A549 (cell line): ENCODE results near the gene MAP3K21. TPM values are rescaled to one million over a fixed set of nuclear protein-coding genes. Genes with fewer than 3 reads are reported as not detected.

Experiments used
- ATAC-seq, 2 experiments: fragments of 200-7000 bp in 1 of 2; fragments of >200 bp in 1 of 2; cut with Nextera tagmentation in 1 of 2; cut with Tn5 transposase in 1 of 2; 3 replicates each; pipeline versions ENCODE4 v1.8.0 to v1.9.1; 2018 to 2020; ENCODE audit warnings: mild to moderate bottlenecking in 1 of 2, moderate library complexity in 1 of 2
- CTCF ChIA-PET: fragments of 300-600 bp; sonication (Branson Sonifier 250); formaldehyde crosslinking; extraction: SDS; loops from one replicate; lab custom pipeline; 2021; ENCODE audit warnings: antibody characterized with exemption, inconsistent platforms; lab: Yijun Ruan, JAX
- POLR2A ChIA-PET: fragments of 350-600 bp; formaldehyde crosslinking; extraction: SDS; loops from one replicate; lab custom pipeline; 2021; ENCODE audit warnings: antibody characterized with exemption, inconsistent platforms; lab: Yijun Ruan, JAX
- DNase-seq, 2 experiments: peaks; one replicate each; pipeline versions ENCODE4 v3.0.0 to v3.0.0-alpha.2; 2011 to 2016; ENCODE audit warnings: low read depth in 1 of 2, low spot score in 1 of 2
- FAIRE-seq: peaks from 2 replicates; lab custom pipeline; 2011; peaks lifted over from hg19 to GRCh38; lab: Jason Lieb, UNC
- H3K27ac ChIP-seq, 2 experiments: fragments of >200 bp; sonication (Bioruptor Twin); formaldehyde crosslinking; 3 replicates each; pipeline ENCODE4 v1.5.1; 2016 to 2017
- H3K4me1 ChIP-seq: fragments of >200 bp; sonication (Bioruptor Twin); formaldehyde crosslinking; 3 replicates; pipeline ENCODE4 v1.6.1; 2016
- H3K4me2 ChIP-seq: fragments of >200 bp; sonication (Bioruptor Twin); formaldehyde crosslinking; 3 replicates; pipeline ENCODE4 v1.6.1; 2016
- H3K4me3 ChIP-seq: fragments of >200 bp; sonication (Bioruptor Twin); formaldehyde crosslinking; 3 replicates; pipeline ENCODE4 v1.5.1; 2016
- H3K9me3 ChIP-seq: fragments of >200 bp; sonication (Bioruptor Twin); formaldehyde crosslinking; 3 replicates; pipeline ENCODE4 v1.6.1; 2016
- ATOH8 ChIP-seq: fragments of 250-450 bp; sonication (Bioruptor Pico); IDR thresholded peaks from 2 replicates; pipeline ENCODE4 v1.5.0; 2020; ENCODE audit warnings: low read depth, mild to moderate bottlenecking, moderate library complexity
- BCL3 ChIP-seq: fragments of >200 bp; sonication (Bioruptor Twin); formaldehyde crosslinking; IDR thresholded peaks from 3 replicates; pipeline ENCODE4 v1.6.1; 2016
- CHD2 ChIP-seq: fragments of 150-350 bp; IDR thresholded peaks from 2 replicates; pipeline ENCODE4 v1.6.1; 2014; ENCODE audit warnings: low read length; ENCODE audit not compliant: partially characterized antibody
- CHD4 ChIP-seq: fragments of 200-600 bp; sonication (generic); IDR thresholded peaks from 2 replicates; pipeline ENCODE4 v1.6.1; 2016; ENCODE audit warnings: antibody characterized with exemption, mild to moderate bottlenecking, borderline replicate concordance
- HES2 ChIP-seq: fragments of >200 bp; sonication (Bioruptor Twin); formaldehyde crosslinking; IDR thresholded peaks from 2 replicates; pipeline ENCODE4 v1.6.1; 2016
- HOXB13 ChIP-seq: fragments of 250-450 bp; sonication (Bioruptor Pico); IDR thresholded peaks from 2 replicates; pipeline ENCODE4 v1.5.0; 2020; ENCODE audit warnings: low read depth, mild to moderate bottlenecking, moderate library complexity
- KDM5A ChIP-seq: fragments of 200-600 bp; sonication (generic); IDR thresholded peaks from 2 replicates; pipeline ENCODE4 v1.6.1; 2016; ENCODE audit warnings: antibody characterized with exemption, mild to moderate bottlenecking
- MYC ChIP-seq: IDR thresholded peaks from 2 replicates; pipeline ENCODE4 v1.6.1; 2012; ENCODE audit warnings: mild to moderate bottlenecking, inconsistent platforms, low read length, improper control_type of control experiment, borderline replicate concordance
- NFE2L2 ChIP-seq: fragments of 150-350 bp; conservative IDR thresholded peaks from 2 replicates; pipeline ENCODE4 v1.6.1; 2014; ENCODE audit warnings: low read length
- NPAS2 ChIP-seq: fragments of 250-450 bp; sonication (Bioruptor Pico); IDR thresholded peaks from 2 replicates; pipeline ENCODE4 v1.8.0; 2022; ENCODE audit warnings: mild to moderate bottlenecking, moderate library complexity, borderline replicate concordance
- NR3C1 ChIP-seq: fragments of >200 bp; sonication (Bioruptor Twin); formaldehyde crosslinking; IDR thresholded peaks from 3 replicates; pipeline ENCODE4 v1.6.1; 2017
- PHF8 ChIP-seq: fragments of 200-600 bp; sonication (generic); IDR thresholded peaks from 2 replicates; pipeline ENCODE4 v1.6.1; 2016; ENCODE audit warnings: low read depth, mild to moderate bottlenecking, antibody characterized with exemption, moderate library complexity, borderline replicate concordance
- POLR2A ChIP-seq: IDR thresholded peaks from 2 replicates; pipeline ENCODE4 v1.6.1; 2012; ENCODE audit warnings: mild to moderate bottlenecking, low read length
- POLR2AphosphoS2 ChIP-seq: conservative IDR thresholded peaks from 2 replicates; pipeline ENCODE4 v1.6.1; 2012; ENCODE audit warnings: low read length, improper control_type of control experiment, inconsistent platforms
- ZNF302 ChIP-seq: fragments of 250-450 bp; sonication (Bioruptor Pico); IDR thresholded peaks from 2 replicates; pipeline ENCODE4 v1.9.0; 2021; ENCODE audit warnings: inconsistent platforms, mild to moderate bottlenecking, moderate library complexity
- ZSCAN20 ChIP-seq: fragments of 250-450 bp; sonication (Bioruptor Pico); IDR thresholded peaks from 2 replicates; pipeline ENCODE4 v1.8.0; 2022; ENCODE audit warnings: mild to moderate bottlenecking, moderate library complexity
- WGBS: methylation state at CpG from one replicate; pipeline ENCODE4 v1.1.6; 2017; ENCODE audit errors: missing lambda C conversion rate; 5-methylcytosine and 5-hydroxymethylcytosine counted together
- polyA plus RNA-seq, 4 experiments: library from polyadenylated mRNA; depleted of rRNA in 3 of 4; stranded (reverse); fragments of >200 nt; fragmentation: RNase III in 1 of 4; extraction: RNeasy Plus Mini Kit Qiagen cat#74134 plus additional on column Dnase treatment in 1 of 4; gene quantifications; 2 replicates in 3 of 4; 3 replicates in 1 of 4; pipeline ENCODE4 v1.2.3, GENCODE V29; 2011 to 2017

Gene MAP3K21
- polyA plus RNA-seq, 2 of the 4 experiments (the other 2 are of a cell fraction), result 14.4 to 26.9 TPM

GRCh38 chr1:233389169-233389568 is 61.6 kb downstream of the MAP3K21 start:
- FAIRE-seq (no peak), ATAC-seq (no peak), DNase-seq (no peak)
- Histone ChIP-seq H3K4me3 (no peak overlapping the region), H3K4me1 (peaks cover 18% of the 10 kb centered on the region), H3K4me2 (no peak overlapping the region), H3K9me3 (peaks cover 8% of the 10 kb centered on the region; the same call in 1 of the 3 replicates), H3K27ac (no peak overlapping the region)
- POLR2A ChIA-PET, result no interaction called here
- 61% methylated on average over 1 of the region's 1 CpG for WGBS
- CTCF ChIA-PET, result interaction anchor here (0.8 to 1.3 kb wide), 5 partner anchors 11 to 938 kb away, joined by 3 to 5 read pairs (median 4); no protein-coding TSS in a partner anchor
- TF ChIP-seq NPAS2 (CRISPR knock-in tag) (no peak), ATOH8 (no peak)

GRCh38 chr1:233389893-233390292 is 62.4 kb downstream of the MAP3K21 start:
- H3K9me3 ChIP-seq, result peaks cover 8% of the 10 kb centered on the region; the same call in 1 of the 3 replicates
- ChIA-PET POLR2A (no interaction called here), CTCF (interaction anchor here (0.8 to 1.3 kb wide), 7 partner anchors 12 to 937 kb away, joined by 3 to 5 read pairs (median 4); no protein-coding TSS in a partner anchor)
- WGBS, result 96% methylated on average over 1 of the region's 1 CpG
- no peak overlapping the region for H3K4me2 ChIP-seq
- H3K27ac ChIP-seq, result no peak overlapping the region
- no peak overlapping the region for H3K4me3 ChIP-seq
- TF ChIP-seq POLR2A (no peak), KDM5A (no peak), PHF8 (no peak), NR3C1 (no peak), MYC (no peak), HOXB13 (CRISPR knock-in tag) (no peak), CHD4 (no peak), ZSCAN20 (no peak), ZNF302 (CRISPR knock-in tag) (no peak), POLR2AphosphoS2 (no peak), CHD2 (no peak)
- H3K4me1 ChIP-seq, result peaks cover 18% of the 10 kb centered on the region
- FAIRE-seq (no peak), DNase-seq (no peak), ATAC-seq (no peak)

GRCh38 chr1:233390842-233391737 is 63.6 kb downstream of the MAP3K21 start:
- CTCF ChIA-PET, result interaction anchor here (1.0 to 3.9 kb wide), 5 partner anchors 13 to 720 kb away, joined by 3 to 22 read pairs (median 10); no protein-coding TSS in a partner anchor
- 83% methylated on average over 3 of the region's 3 CpGs for WGBS
- Histone ChIP-seq H3K4me3 (no peak overlapping the region), H3K4me1 (peaks cover 17% of the 10 kb centered on the region), H3K4me2 (peak overlapping the region; percentile 15; the same call in 1 of the 3 replicates), H3K9me3 (peaks cover 8% of the 10 kb centered on the region; the same call in 1 of the 3 replicates), H3K27ac (peak overlapping the region in 1 of 2 experiments; percentile 17; a peak in 2 of 6 replicates)
- no peak for TF ChIP-seq BCL3
- TF ChIP-seq NFE2L2, result no peak
- no peak for TF ChIP-seq HOXB13 (CRISPR knock-in tag)
- no peak for TF ChIP-seq ZSCAN20
- TF ChIP-seq HES2, result no peak
- DNase-seq, result no peak
- ATAC-seq, result no peak; a peak in 1 of 6 replicates
- peak; percentile 49 for FAIRE-seq
- POLR2A ChIA-PET, result no interaction called here
